GM12873 (cell line): ENCODE results near the gene KRTAP20-4.

ENCODE experiments used
- CTCF ChIP-seq: IDR thresholded peaks from 2 replicates; pipeline ENCODE4 v1.5.1; 2012; ENCODE audit warnings: low read depth, mild to moderate bottlenecking, moderate library complexity, low read length, control low read depth; ENCODE audit not compliant: insufficient read depth; ENCODE audit errors: missing control alignments

Gene KRTAP20-4

GRCh38 chr21:30620522-30620921, at the start of gene KRTAP20-4:
TSS of gene KRTAP20-4 (plus strand) at chr21:30620627.
- TF ChIP-seq CTCF = no peak

- no peak for TF ChIP-seq CTCF
Measured at GRCh38 chr21:30577766-30578165, 42.7 kb upstream of the KRTAP20-4 start.

GRCh38 chr21:30579346-30579745, 41.1 kb upstream of the KRTAP20-4 start:
- no peak for TF ChIP-seq CTCF

GRCh38 chr21:30580132-30580531, 40.3 kb upstream of the KRTAP20-4 start:
- TF ChIP-seq CTCF = no peak

- TF ChIP-seq CTCF = no peak
Measured at GRCh38 chr21:30582870-30583269, 37.6 kb upstream of the KRTAP20-4 start.

- TF ChIP-seq CTCF = no peak
Measured at GRCh38 chr21:30590297-30590696, 30.1 kb upstream of the KRTAP20-4 start, which contains the start of gene KRTAP22-2. TSS of gene KRTAP22-2 (minus strand) at chr21:30590397.

- TF ChIP-seq CTCF = no peak
Measured at GRCh38 chr21:30592140-30592539, 28.3 kb upstream of the KRTAP20-4 start, which contains the start of gene KRTAP6-3. TSS of gene KRTAP6-3 (plus strand) at chr21:30592440. CDS start at chr21:30592446, 6 bp downstream.
